Activated CD8-positive, alpha-beta T cell treated with anti-CD3 and anti-CD28 coated beads for 36 hours (primary cell): ENCODE data around the gene BLOC1S5. TPM values are rescaled to one million over a fixed set of nuclear protein-coding genes. Genes with fewer than 3 reads are reported as not detected.

Experiments
- ATAC-seq: fragments of 200-7000 bp; cut with Tn5 transposase; one replicate; pipeline ENCODE4 v1.10.0; 2021; ENCODE audit warnings: mild to moderate bottlenecking, moderate library complexity
- CTCF ChIA-PET: fragments of 350-600 bp; sonication (Branson Sonifier 250); formaldehyde crosslinking; loops from one replicate; lab custom pipeline; 2021; ENCODE audit warnings: antibody characterized with exemption; lab: Charles Lee
- POLR2A ChIA-PET: fragments of 350-600 bp; sonication (Branson Sonifier 250); formaldehyde crosslinking; loops from one replicate; lab custom pipeline; 2021; ENCODE audit warnings: antibody characterized with exemption; lab: Charles Lee
- DNase-seq: peaks from one replicate; pipeline ENCODE4 v3.0.0-alpha.2; 2020
- H3K27ac Mint-ChIP-seq: one replicate; pipeline ENCODE4 v1.8.0; 2021; ENCODE audit warnings: mild to moderate bottlenecking, mixed read lengths
- H3K27me3 Mint-ChIP-seq: one replicate; pipeline ENCODE4 v1.8.0; 2021; ENCODE audit warnings: mixed read lengths
- H3K36me3 Mint-ChIP-seq: one replicate; pipeline ENCODE4 v1.8.0; 2021; ENCODE audit warnings: low read depth, mixed read lengths
- H3K4me1 Mint-ChIP-seq: one replicate; pipeline ENCODE4 v1.8.0; 2021; ENCODE audit warnings: low read depth, mixed read lengths
- H3K4me3 Mint-ChIP-seq: one replicate; pipeline ENCODE4 v1.8.0; 2021; ENCODE audit warnings: mild to moderate bottlenecking, moderate library complexity, mixed read lengths
- H3K9me3 Mint-ChIP-seq: one replicate; pipeline ENCODE4 v1.8.0; 2021; ENCODE audit warnings: mixed read lengths
- intact Hi-C: fragments of 100-400 bp; cut with micrococcal nuclease; formaldehyde crosslinking; loops from one replicate; pipeline ENCODE4 v1.10.0; 2022
- total RNA-seq, 2 experiments: library from RNA; stranded (reverse); gene quantifications; one replicate each; pipeline ENCODE4 v1.2.3, GENCODE V29; 2021
- TF ChIP-seq, protein P1 (sequence below): fragments of 200-600 bp; IDR thresholded peaks from one replicate; pipeline ENCODE4 v1.8.0; 2022; ENCODE audit warnings: antibody characterized with exemption, mild to moderate bottlenecking

The BLOC1S5 gene
- total RNA-seq, 2 experiments from 2014 or later = 23.7 to 26.2 TPM

DNA sequence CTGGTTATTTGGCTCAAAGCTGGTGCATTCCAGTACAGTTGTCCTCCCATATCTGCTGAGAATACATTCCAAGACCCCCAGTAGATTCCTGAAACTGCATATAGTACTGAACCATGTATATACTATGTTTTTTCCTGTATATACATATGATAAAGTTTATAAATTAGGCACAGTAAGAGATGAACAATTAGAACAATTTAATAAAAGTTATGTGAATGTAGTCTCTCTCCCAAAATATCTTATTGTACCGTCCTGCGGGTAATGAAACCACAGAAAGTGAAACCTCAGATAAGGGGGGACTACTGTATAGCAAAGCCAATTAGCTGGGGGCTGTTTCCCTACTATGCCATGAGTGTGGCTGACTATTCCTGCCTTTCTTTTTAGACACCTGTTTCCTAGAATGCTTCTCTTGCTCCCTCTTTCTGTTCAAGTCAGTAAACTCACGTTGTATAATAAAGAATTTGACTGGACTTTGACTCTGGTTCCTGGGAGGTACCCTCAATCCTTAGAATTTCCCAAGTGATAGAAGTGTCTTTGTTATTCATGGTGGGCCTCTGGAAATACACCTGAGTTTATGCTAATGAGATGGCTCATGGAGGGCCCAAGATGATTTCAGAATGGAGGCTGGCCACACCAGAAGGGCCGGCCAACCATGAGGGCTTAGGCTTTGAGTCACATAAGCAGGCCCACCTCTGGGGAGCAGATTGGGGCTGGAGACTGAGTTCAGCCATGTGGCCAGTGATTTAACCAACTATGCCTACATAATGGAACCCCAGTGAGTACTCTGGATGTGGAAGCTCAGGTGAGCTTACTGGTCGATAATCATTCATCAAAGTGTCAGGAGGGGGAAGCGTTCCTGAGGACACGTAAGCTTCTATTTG, 689 bp upstream of the BLOC1S5 start:
- TF ChIP-seq, protein P1, sequence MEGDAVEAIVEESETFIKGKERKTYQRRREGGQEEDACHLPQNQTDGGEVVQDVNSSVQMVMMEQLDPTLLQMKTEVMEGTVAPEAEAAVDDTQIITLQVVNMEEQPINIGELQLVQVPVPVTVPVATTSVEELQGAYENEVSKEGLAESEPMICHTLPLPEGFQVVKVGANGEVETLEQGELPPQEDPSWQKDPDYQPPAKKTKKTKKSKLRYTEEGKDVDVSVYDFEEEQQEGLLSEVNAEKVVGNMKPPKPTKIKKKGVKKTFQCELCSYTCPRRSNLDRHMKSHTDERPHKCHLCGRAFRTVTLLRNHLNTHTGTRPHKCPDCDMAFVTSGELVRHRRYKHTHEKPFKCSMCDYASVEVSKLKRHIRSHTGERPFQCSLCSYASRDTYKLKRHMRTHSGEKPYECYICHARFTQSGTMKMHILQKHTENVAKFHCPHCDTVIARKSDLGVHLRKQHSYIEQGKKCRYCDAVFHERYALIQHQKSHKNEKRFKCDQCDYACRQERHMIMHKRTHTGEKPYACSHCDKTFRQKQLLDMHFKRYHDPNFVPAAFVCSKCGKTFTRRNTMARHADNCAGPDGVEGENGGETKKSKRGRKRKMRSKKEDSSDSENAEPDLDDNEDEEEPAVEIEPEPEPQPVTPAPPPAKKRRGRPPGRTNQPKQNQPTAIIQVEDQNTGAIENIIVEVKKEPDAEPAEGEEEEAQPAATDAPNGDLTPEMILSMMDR = no peak
- H3K27me3 Mint-ChIP-seq = no peaks in the 10 kb centered on the region
- CTCF ChIA-PET = interaction anchor here (1.4 to 1.8 kb wide), 2 partner anchors 38 to 154 kb away, joined by 3 to 9 read pairs; partner anchors contain the start of gene EEF1E1
- H3K4me1 Mint-ChIP-seq = peaks cover 27% of the 10 kb centered on the region
- peaks cover 12% of the 10 kb centered on the region for H3K36me3 Mint-ChIP-seq
- POLR2A ChIA-PET = interaction anchor here (1.1 to 2.7 kb wide), 5 partner anchors 9 to 37 kb away, joined by 3 to 11 read pairs (median 8); partner anchors contain the start of gene EEF1E1
- peak overlapping the region; percentile 95 for H3K27ac Mint-ChIP-seq
- peak; percentile 1 for ATAC-seq
- H3K9me3 Mint-ChIP-seq = no peaks in the 10 kb centered on the region
- peak overlapping the region; percentile 93 for H3K4me3 Mint-ChIP-seq
- peak; percentile 29 for DNase-seq
- intact Hi-C loops = loop anchor here (5.0 kb wide), 1 partner anchor 37 kb away; the partner anchor contains the start of gene EEF1E1

DNA sequence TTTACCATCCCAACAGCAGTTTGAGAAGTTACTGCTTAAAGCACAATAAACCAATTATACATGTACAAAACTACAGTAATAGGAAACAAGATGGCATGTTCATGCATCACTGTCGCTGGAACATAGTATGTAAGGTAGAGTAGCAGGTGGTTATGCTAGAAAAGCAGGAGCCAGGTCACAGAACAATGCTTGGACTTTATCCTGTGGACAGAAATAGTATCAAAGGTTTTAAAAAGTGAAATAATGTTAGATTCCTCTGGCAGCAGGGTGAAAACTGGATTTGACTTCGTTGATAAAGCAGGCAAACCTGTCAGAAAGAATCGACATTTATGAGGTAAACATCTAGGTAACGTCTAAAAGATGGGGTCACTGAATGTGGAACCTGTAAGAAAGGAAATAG, 2.5 kb downstream of the BLOC1S5 start:
- ChIA-PET POLR2A (no interaction called here), CTCF (no interaction called here)
- intact Hi-C loops = loop anchor here (5.0 kb wide), 1 partner anchor 41 kb away; the partner anchor contains the start of gene EEF1E1
- Mint-ChIP-seq H3K27me3 (no peaks in the 10 kb centered on the region), H3K4me3 (no peak overlapping the region), H3K9me3 (no peaks in the 10 kb centered on the region), H3K27ac (no peak overlapping the region), H3K36me3 (peaks cover 19% of the 10 kb centered on the region), H3K4me1 (peaks cover 27% of the 10 kb centered on the region)
- TF ChIP-seq, protein P1 = no peak
- ATAC-seq = no peak
- no peak for DNase-seq

DNA sequence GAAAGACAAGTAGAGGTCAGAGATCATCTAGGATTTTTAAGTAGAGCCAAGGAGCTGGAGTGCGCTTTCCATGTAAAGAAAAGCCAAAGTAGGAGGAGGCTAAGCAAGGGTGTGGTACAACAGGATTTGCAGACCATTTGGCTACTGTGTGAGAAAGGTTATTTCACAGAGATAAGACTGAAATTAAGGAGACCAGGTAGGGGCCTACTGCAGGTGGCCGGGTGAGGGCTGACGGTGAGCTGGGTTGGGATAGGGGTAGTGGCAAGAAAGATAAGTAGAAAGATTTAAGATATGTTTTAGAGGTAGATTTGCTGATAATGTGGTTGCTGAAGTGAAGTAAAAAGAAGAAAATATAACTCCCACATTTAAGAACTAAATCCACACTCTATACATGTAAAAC, 3.8 kb downstream of the BLOC1S5 start:
- no peak overlapping the region for H3K4me3 Mint-ChIP-seq
- ATAC-seq (no peak), DNase-seq (no peak)
- peaks cover 17% of the 10 kb centered on the region for H3K4me1 Mint-ChIP-seq
- TF ChIP-seq, protein P1 = no peak
- intact Hi-C loops = loop anchor here (5.0 kb wide), 1 partner anchor 42 kb away; the partner anchor contains the start of gene EEF1E1
- ChIA-PET CTCF (interaction anchor here (1.4 to 2.1 kb wide), 3 partner anchors 21 to 338 kb away, joined by 3 to 23 read pairs (median 7); no protein-coding TSS in a partner anchor), POLR2A (no interaction called here)
- no peaks in the 10 kb centered on the region for H3K27me3 Mint-ChIP-seq
- H3K27ac Mint-ChIP-seq = no peak overlapping the region
- peaks cover 24% of the 10 kb centered on the region for H3K36me3 Mint-ChIP-seq
- H3K9me3 Mint-ChIP-seq = no peaks in the 10 kb centered on the region

DNA sequence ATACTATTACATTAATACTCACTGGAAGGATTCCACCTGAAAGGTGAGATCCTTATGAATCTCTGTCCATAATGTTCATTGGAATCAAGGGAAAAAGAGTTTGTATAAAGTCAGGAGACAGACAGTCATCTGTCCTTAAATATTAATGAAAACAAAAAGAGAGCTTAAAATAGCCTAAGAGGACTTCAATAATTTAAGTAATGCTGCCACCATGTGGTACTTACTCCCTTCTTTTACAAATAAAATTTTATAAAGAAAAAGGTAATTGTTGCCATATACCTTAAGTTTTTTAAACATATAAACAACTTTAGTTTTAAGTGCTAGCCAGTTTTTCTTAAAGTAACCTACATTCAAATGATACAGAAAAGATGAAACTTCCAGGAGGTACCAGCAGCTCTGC, 5.1 kb downstream of the BLOC1S5 start:
- Mint-ChIP-seq H3K9me3 (no peaks in the 10 kb centered on the region), H3K27me3 (no peaks in the 10 kb centered on the region), H3K4me3 (no peak overlapping the region), H3K4me1 (peaks cover 10% of the 10 kb centered on the region), H3K27ac (no peak overlapping the region), H3K36me3 (peaks cover 27% of the 10 kb centered on the region)
- CTCF ChIA-PET = interaction anchor here (0.8 to 2.1 kb wide), 8 partner anchors 10 to 337 kb away, joined by 3 to 23 read pairs (median 3); no protein-coding TSS in a partner anchor
- intact Hi-C loops = loop anchor here (10.0 kb wide), 1 partner anchor 334 kb away; the partner anchor contains the start of gene BMP6
- POLR2A ChIA-PET = no interaction called here
- TF ChIP-seq, protein P1 = peak; percentile 21
- ATAC-seq = no peak
- no peak for DNase-seq
